ENCODE results near the gene TNNI3. TPM values are rescaled to one million over a fixed set of nuclear protein-coding genes. Genes with fewer than 3 reads are reported as not detected.

The TNNI3 gene
- total and polyA plus RNA-seq, 2 of the 4 experiments (the other 2 are of a cell fraction): not detected

DNA sequence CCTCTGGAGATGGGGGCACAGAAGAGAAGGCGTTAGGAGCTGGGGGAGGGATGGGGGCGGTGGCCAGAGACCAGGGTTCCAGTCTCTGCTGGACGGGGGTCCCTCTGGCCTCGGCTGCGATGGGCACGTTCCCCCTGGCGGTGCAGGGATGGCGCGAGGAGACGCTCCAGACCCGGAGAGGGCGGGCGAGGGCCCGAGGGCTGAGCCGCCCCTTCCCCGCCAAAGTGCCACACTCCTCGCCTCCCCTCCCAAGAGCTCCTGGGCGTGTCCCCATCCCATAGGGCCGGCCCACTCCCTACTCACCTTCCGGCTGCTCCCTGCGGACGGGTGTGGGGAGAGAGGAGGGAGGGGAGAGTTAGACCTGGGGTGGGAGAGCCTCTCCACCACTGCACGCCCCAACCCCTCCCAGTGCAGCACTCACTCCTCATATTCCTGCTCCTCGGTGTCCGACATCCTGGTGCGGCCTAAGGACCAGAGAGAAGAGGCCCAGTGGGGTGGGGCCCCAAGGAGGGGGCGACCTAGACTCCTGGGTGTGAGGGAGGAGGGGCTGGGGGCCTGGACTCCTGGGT lies 10.7 kb downstream of the TNNI3 start:
- Histone ChIP-seq H2BK15ac (ENCODE audit: low read depth, low read length) (no peak overlapping the region), H2BK5ac (ENCODE audit: low read depth, low read length, poor library complexity, severe bottlenecking) (no peak overlapping the region), H3K36me3 (ENCODE audit: control insufficient read depth, insufficient read depth, low read length) (no peaks in the 10 kb centered on the region), H3K4me2 (ENCODE audit: low read depth, low read length) (no peak overlapping the region), H2AK9ac (replicated peaks; ENCODE audit: low read depth, low read length, poor library complexity) (peak overlapping the region; percentile 72), H2AK5ac (ENCODE audit: low read depth, low read length) (no peak overlapping the region), H3K27ac (ENCODE audit: insufficient read depth, low read length) (no peak overlapping the region), H4K20me1 (ENCODE audit: insufficient read depth, low read length) (no peaks in the 10 kb centered on the region), H4K8ac (ENCODE audit: low read depth in 2 of 2, low read length in 2 of 2) (no peak overlapping the region), H3K9ac (ENCODE audit: low read depth, low read length) (no peak overlapping the region), H3K14ac (replicated peaks; ENCODE audit: low read depth, low read length) (no peak overlapping the region), H3K9me1 (ENCODE audit: insufficient read depth, low read length) (no peaks in the 10 kb centered on the region), H4K91ac (ENCODE audit: insufficient read depth, low read depth, low read length) (no peak overlapping the region), H2AFZ (replicated peaks; ENCODE audit: low read length, poor library complexity) (peak overlapping the region; percentile 81), H3K4ac (ENCODE audit: low read depth, low read length) (no peak overlapping the region), H4K5ac (ENCODE audit: low read depth, low read length) (no peak overlapping the region), H3K23ac (ENCODE audit: low read depth, low read length) (no peak overlapping the region), H3K18ac (ENCODE audit: low read depth, low read length) (no peak overlapping the region), H3K56ac (ENCODE audit: extremely low read depth, insufficient read depth, low read length) (no peak overlapping the region), H3K4me1 (ENCODE audit: control insufficient read depth, insufficient read depth, low read length) (peaks cover 1% of the 10 kb centered on the region; the same call in 1 of the 2 replicates), H3K9me3 (ENCODE audit: control insufficient read depth, insufficient read depth, low read length) (no peaks in the 10 kb centered on the region), H3K79me1 (ENCODE audit: low read depth in 1 of 2, low read length in 2 of 2) (no peaks in the 10 kb centered on the region), H3K4me3 (ENCODE audit: insufficient read depth, low read depth, low read length) (no peak overlapping the region), H3K27me3 (ENCODE audit: control insufficient read depth, insufficient read depth, low read length) (peaks cover 53% of the 10 kb centered on the region), H2BK120ac (ENCODE audit: low read depth, low read length) (no peak overlapping the region), H2BK20ac (ENCODE audit: low read depth, low read length) (no peak overlapping the region)
- dilution Hi-C loops (cut with HindIII; ENCODE audit: low sequenced_read_pairs, unreplicated experiment): no loop called here
- DNase-seq: no peak
- intact Hi-C loops (cut with micrococcal nuclease): loop anchor here (10.0 kb wide), 1 partner anchor 148 kb away; no protein-coding TSS in a partner anchor
- in situ Hi-C loops (cut with MboI; ENCODE audit: low sequenced_read_pairs): no loop called here
- CTCF ChIA-PET: interaction anchor here (0.7 kb wide), 1 partner anchor 14 kb away, joined by 3 read pairs; no protein-coding TSS in a partner anchor
- BruUV-seq (replicated peaks): no TSS peak
- 0% methylated on average over 2 of the region's 27 CpGs; no CpG with 5 or more reads in 1 of the 2 experiments for WGBS, 2 experiments (ENCODE audit: extremely low coverage in 2 of 2, insufficient read length in 1 of 2)
- ATAC-seq (ENCODE audit: low read depth): peak; percentile 48; the same call in 1 of the 2 replicates
- TF ChIP-seq MAZ (IDR thresholded peaks at IDR 0.05; ENCODE audit: borderline replicate concordance, low read depth, low read length) (no peak), CEBPB (IDR thresholded peaks at IDR 0.05; ENCODE audit: low read depth, low read length) (no peak), BHLHE40 (IDR thresholded peaks at IDR 0.05; ENCODE audit: low read depth, low read length) (no peak), SMC3 (IDR thresholded peaks at IDR 0.05; ENCODE audit: low read depth, low read length) (no peak), RCOR1 (IDR thresholded peaks at IDR 0.05; ENCODE audit: insufficient replicate concordance, low read length) (no peak), POLR2A (IDR thresholded peaks at IDR 0.05; ENCODE audit: low read depth, low read length) (no peak), NFE2L2 (IDR thresholded peaks at IDR 0.05; ENCODE audit: low read depth, low read length) (no peak)
- POLR2A ChIA-PET (ENCODE audit: unreplicated experiment): no interaction called here
